Measurements from ENCODE around the gene TEAD2. TPM values are rescaled to one million over a fixed set of nuclear protein-coding genes. Genes with fewer than 3 reads are reported as not detected.
A peak's percentile ranks its signal among the peaks of the same experiment; 100 is the strongest.

TEAD2 gene
- total and polyA plus RNA-seq, 2 of the 13 experiments (the other 11 are each of a cell fraction or from before 2014, with no cell fraction given): 10.8 to 12.5 TPM

DNA sequence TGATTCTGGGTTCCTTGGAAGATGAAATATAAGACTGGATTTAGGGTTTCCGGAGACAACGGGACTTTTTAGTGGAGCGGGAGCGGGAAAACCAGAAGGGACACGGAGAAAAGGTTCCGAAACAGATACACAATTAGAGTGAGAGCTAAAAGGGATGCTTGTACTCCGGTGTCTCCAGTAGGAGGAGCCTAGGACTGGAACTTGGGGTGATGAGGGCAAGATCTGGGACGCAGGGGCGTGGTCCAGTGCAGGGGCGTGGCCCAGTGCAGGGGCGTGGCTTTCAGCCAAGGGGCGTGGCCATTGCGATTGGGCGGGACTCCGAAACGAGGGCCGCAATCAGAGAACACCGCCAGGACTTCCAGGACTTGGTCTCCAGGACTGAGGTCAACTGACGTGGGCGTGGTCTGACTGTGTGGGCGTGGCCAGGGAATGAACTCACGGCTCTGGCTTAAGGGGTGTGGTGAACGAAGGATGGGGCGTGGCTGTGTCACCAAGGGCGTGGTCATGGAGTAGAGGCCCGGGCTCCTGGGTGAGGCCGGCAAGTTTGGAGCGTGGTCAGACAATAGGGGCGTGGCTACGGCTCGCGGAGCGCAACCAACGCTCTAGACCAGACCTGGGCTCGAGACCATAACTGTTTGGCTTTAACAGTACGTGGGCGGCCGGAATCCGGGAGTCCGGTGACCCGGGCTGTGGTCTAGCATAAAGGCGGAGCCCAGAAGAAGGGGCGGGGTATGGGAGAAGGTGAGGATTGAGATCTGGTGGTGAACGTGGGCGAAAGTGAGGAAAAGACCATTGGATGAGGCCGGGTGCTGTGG is 1.3 kb upstream of the TEAD2 start, which contains the start of gene DKKL1 (continued):
- TF ChIP-seq HOMEZ (CRISPR knock-in tag; IDR thresholded peaks at IDR 0.05; ENCODE audit: low read depth): no peak
- no peak for TF ChIP-seq FIP1L1 (IDR thresholded peaks at IDR 0.05; ENCODE audit: borderline replicate concordance, insufficient read depth, low read depth, low read length)
- TF ChIP-seq ZKSCAN1 (IDR thresholded peaks at IDR 0.05; ENCODE audit: low read length): no peak
- TF ChIP-seq PHF20 (CRISPR knock-in tag; IDR thresholded peaks at IDR 0.05): no peak; the same call in 1 of the 2 replicates
- no peak for TF ChIP-seq ZBTB10 (CRISPR knock-in tag; IDR thresholded peaks at IDR 0.05; ENCODE audit: borderline replicate concordance)
- no peak for TF ChIP-seq ZC3H13 (CRISPR knock-in tag; IDR thresholded peaks at IDR 0.05)
- TF ChIP-seq HNRNPUL1 (IDR thresholded peaks at IDR 0.05; ENCODE audit: low read depth, low read length): no peak
- TF ChIP-seq, protein P1, sequence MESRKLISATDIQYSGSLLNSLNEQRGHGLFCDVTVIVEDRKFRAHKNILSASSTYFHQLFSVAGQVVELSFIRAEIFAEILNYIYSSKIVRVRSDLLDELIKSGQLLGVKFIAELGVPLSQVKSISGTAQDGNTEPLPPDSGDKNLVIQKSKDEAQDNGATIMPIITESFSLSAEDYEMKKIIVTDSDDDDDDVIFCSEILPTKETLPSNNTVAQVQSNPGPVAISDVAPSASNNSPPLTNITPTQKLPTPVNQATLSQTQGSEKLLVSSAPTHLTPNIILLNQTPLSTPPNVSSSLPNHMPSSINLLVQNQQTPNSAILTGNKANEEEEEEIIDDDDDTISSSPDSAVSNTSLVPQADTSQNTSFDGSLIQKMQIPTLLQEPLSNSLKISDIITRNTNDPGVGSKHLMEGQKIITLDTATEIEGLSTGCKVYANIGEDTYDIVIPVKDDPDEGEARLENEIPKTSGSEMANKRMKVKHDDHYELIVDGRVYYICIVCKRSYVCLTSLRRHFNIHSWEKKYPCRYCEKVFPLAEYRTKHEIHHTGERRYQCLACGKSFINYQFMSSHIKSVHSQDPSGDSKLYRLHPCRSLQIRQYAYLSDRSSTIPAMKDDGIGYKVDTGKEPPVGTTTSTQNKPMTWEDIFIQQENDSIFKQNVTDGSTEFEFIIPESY (CRISPR knock-in tag; IDR thresholded peaks at IDR 0.05): no peak; the same call in 1 of the 2 replicates
- no peak for TF ChIP-seq ZBTB40 (IDR thresholded peaks at IDR 0.05)
- TF ChIP-seq ZBTB40 (CRISPR knock-in tag; IDR thresholded peaks at IDR 0.05): no peak
- TF ChIP-seq, protein P2, sequence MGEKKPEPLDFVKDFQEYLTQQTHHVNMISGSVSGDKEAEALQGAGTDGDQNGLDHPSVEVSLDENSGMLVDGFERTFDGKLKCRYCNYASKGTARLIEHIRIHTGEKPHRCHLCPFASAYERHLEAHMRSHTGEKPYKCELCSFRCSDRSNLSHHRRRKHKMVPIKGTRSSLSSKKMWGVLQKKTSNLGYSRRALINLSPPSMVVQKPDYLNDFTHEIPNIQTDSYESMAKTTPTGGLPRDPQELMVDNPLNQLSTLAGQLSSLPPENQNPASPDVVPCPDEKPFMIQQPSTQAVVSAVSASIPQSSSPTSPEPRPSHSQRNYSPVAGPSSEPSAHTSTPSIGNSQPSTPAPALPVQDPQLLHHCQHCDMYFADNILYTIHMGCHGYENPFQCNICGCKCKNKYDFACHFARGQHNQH (CRISPR knock-in tag; IDR thresholded peaks at IDR 0.05): 0 out of 2 replicates have a peak, but pooled peaks have one; percentile 18

Data from HepG2 (cell line).